Effector CD8-positive, alpha-beta T cell (primary cell): ENCODE measurements around the gene APEH.
"Not testable (repeated sequence)": the region's sequence is repeated elsewhere in the genome, so short reads cannot be mapped to it uniquely, and the experiment has no call there.

Experiments
- DNase-seq: peaks from one replicate; lab custom pipeline; 2025; lab: John Stamatoyannopoulos, UW

The APEH gene

GRCh38 chr3:49690856-49691255 is 16.7 kb downstream of the APEH start:
- DNase-seq: not testable (repeated sequence)

- DNase-seq: not testable (repeated sequence)
These were observed 17.3 kb downstream of the APEH start for GRCh38 chr3:49691481-49691880.

GRCh38 chr3:49694409-49695070 is 20.4 kb downstream of the APEH start:
- DNase-seq: not testable (repeated sequence)

- DNase-seq: not testable (repeated sequence)
These were observed 21.3 kb downstream of the APEH start for GRCh38 chr3:49695350-49696015.

GRCh38 chr3:49699281-49699979 is 25.3 kb downstream of the APEH start:
- no peak for DNase-seq

GRCh38 chr3:49700014-49700413 is 25.9 kb downstream of the APEH start:
- DNase-seq: no peak

GRCh38 chr3:49700453-49701128 is 26.4 kb downstream of the APEH start:
- DNase-seq: no peak

- no peak for DNase-seq
These were observed 27.4 kb downstream of the APEH start for GRCh38 chr3:49701388-49702077.

- no peak for DNase-seq
These were observed 28.5 kb downstream of the APEH start for GRCh38 chr3:49702672-49703071.

GRCh38 chr3:49703443-49703927 is 29.3 kb downstream of the APEH start:
- peak; percentile 42 for DNase-seq

GRCh38 chr3:49703956-49704355 is 29.8 kb downstream of the APEH start:
- no peak for DNase-seq

GRCh38 chr3:49704629-49705028 is 30.5 kb downstream of the APEH start:
- no peak for DNase-seq

GRCh38 chr3:49705390-49705960 is 31.3 kb downstream of the APEH start:
- no peak for DNase-seq

- DNase-seq: no peak
These were observed 32.4 kb downstream of the APEH start for GRCh38 chr3:49706456-49707112.

- no peak for DNase-seq
These were observed 32.9 kb downstream of the APEH start for GRCh38 chr3:49707113-49707480.

GRCh38 chr3:49709852-49710251 is 35.7 kb downstream of the APEH start:
- DNase-seq: no peak

- DNase-seq: no peak
These were observed 37.3 kb downstream of the APEH start for GRCh38 chr3:49711489-49711888.

GRCh38 chr3:49712166-49712565 is 38.0 kb downstream of the APEH start:
- DNase-seq: no peak

- no peak for DNase-seq
These were observed 38.6 kb downstream of the APEH start for GRCh38 chr3:49712631-49713317.
